ENCODE measurements around the gene TRAPPC11. TPM values are rescaled to one million over a fixed set of nuclear protein-coding genes. Genes with fewer than 3 reads are reported as not detected.

TRAPPC11 gene
- total RNA-seq, 2 donors from 2014 or later = 41.6 to 65.3 TPM

DNA sequence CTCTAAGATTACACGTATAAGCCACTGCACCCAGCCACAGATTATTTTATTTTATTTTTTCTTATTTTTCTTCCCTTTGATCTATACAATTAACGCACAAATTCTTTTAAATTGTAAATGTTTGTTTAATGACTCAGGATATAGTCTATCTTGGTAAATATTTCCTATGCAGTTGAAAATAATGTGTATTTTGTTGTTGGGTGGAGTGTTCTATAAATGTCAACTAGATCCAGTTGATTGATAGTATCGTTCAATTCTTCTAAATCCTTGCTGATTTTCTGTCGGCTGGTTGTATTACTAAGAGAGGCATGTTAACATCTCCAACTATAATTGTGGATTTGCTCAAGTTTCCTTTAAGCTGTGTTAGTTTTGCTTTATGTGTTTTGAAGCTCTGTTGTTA lies 92.0 kb downstream of the TRAPPC11 start:
- DNase-seq (ENCODE audit: low spot score) = no peak
- ATAC-seq (ENCODE audit: insufficient number of reproducible peaks, low FRiP score, low read depth) = no peak
- Histone ChIP-seq H3K9me3 (no peaks in the 10 kb centered on the region), H3K36me3 (no peaks in the 10 kb centered on the region), H3K4me1 (ENCODE audit: control insufficient read depth in 1 of 2, low read depth in 2 of 2) (peaks cover 6 to 20% of the 10 kb centered on the region in 2 donors), H3K4me3 (no peak overlapping the region), H3K27ac (no peak overlapping the region), H3K27me3 (replicated peaks; ENCODE audit: insufficient read depth) (no peaks in the 10 kb centered on the region)
- TF ChIP-seq, protein P1, sequence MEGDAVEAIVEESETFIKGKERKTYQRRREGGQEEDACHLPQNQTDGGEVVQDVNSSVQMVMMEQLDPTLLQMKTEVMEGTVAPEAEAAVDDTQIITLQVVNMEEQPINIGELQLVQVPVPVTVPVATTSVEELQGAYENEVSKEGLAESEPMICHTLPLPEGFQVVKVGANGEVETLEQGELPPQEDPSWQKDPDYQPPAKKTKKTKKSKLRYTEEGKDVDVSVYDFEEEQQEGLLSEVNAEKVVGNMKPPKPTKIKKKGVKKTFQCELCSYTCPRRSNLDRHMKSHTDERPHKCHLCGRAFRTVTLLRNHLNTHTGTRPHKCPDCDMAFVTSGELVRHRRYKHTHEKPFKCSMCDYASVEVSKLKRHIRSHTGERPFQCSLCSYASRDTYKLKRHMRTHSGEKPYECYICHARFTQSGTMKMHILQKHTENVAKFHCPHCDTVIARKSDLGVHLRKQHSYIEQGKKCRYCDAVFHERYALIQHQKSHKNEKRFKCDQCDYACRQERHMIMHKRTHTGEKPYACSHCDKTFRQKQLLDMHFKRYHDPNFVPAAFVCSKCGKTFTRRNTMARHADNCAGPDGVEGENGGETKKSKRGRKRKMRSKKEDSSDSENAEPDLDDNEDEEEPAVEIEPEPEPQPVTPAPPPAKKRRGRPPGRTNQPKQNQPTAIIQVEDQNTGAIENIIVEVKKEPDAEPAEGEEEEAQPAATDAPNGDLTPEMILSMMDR (IDR thresholded peaks at IDR 0.05) = no peak

DNA sequence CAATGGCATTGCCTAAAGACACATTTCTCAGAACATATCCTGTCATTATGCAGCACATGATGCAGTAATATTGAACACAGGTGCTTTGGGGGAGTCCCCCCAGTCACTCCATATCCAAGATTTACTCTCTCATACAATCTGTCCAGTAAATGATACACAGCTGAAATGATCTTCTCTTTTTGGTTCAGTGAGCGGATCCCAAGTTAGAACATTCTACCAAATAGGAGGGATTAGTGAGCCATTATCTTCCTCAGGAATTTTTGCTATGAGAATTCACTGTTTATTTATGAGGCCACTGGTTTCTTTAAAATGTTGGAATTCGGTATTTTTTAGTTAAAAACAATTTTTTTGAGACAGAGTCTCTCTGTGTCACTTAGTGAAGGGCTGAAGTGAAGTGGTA lies 96.5 kb downstream of the TRAPPC11 start:
- no peak overlapping the region for H3K4me3 ChIP-seq
- no peaks in the 10 kb centered on the region for H3K4me1 ChIP-seq (ENCODE audit: control insufficient read depth in 1 of 2, low read depth in 2 of 2)
- DNase-seq (ENCODE audit: low spot score) = no peak
- TF ChIP-seq, protein P1 (IDR thresholded peaks at IDR 0.05) = no peak
- ATAC-seq (ENCODE audit: insufficient number of reproducible peaks, low FRiP score, low read depth) = no peak
- no peaks in the 10 kb centered on the region for H3K27me3 ChIP-seq (replicated peaks; ENCODE audit: insufficient read depth)
- no peaks in the 10 kb centered on the region for H3K9me3 ChIP-seq
- H3K36me3 ChIP-seq = no peaks in the 10 kb centered on the region
- H3K27ac ChIP-seq = no peak overlapping the region

DNA sequence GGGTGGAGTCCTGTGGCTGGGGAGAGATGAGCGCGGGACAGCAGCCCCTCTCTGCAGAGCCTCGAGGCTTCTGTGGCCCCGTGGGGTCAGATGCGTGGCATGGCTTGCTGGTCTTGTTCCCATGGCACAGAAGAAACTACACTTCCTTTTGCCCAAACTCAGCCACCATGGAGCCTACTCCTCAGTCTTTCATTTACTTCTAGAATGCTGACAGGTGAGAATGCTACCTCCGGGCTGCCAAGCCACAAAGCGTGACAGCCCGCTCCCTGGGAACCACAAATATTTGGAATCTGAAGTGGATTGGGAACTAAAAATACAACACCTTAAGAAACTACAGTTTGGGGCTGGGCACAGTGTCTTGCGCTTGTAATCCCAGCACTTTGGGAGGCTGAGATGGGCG lies 98.0 kb downstream of the TRAPPC11 start:
- Histone ChIP-seq H3K4me1 (ENCODE audit: control insufficient read depth in 1 of 2, low read depth in 2 of 2) (no peaks in the 10 kb centered on the region), H3K27me3 (replicated peaks; ENCODE audit: insufficient read depth) (no peaks in the 10 kb centered on the region), H3K27ac (no peak overlapping the region), H3K36me3 (no peaks in the 10 kb centered on the region), H3K9me3 (no peaks in the 10 kb centered on the region), H3K4me3 (no peak overlapping the region)
- TF ChIP-seq, protein P1 (IDR thresholded peaks at IDR 0.05) = no peak
- no peak for ATAC-seq (ENCODE audit: insufficient number of reproducible peaks, low FRiP score, low read depth)
- no peak for DNase-seq (ENCODE audit: low spot score)

DNA sequence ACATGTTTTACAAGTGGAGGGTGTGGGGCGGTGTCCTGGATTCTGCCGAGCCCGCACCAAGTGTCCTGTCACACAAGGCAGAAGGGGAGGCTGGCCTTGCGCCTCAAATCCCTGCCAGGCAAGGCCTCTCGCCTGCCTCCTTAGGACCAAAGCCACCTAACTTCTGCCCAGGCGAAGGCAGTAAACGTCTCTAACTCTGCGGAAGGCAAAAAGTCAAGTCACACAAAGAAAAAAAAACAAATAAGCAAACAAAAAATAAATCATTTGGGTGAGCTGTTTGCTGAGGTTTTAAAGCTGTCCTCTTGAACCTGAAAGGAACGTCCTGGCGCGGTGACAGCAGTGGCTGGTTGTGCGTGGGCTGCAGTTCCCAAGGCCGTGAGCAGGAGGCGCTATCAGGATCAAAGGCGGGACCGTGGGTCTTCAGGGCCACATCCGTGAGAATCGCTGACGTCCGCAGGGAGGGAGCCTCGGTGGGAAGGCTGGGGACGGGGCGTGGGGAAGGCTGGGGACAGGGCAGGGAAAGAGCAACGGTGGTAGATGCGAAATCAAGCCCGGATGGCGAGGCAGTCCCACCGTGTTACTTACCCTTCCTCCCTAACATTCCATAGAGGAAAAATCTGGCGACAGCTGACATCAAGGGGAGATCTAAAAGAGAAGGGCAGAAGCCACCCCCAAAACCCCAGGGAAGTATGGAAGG lies 99.1 kb downstream of the TRAPPC11 start:
- Histone ChIP-seq H3K27me3 (replicated peaks; ENCODE audit: insufficient read depth) (no peaks in the 10 kb centered on the region), H3K9me3 (no peaks in the 10 kb centered on the region), H3K4me1 (ENCODE audit: control insufficient read depth in 1 of 2, low read depth in 2 of 2) (no peaks in the 10 kb centered on the region), H3K4me3 (no peak overlapping the region), H3K27ac (no peak overlapping the region), H3K36me3 (no peaks in the 10 kb centered on the region)
- no peak for ATAC-seq (ENCODE audit: insufficient number of reproducible peaks, low FRiP score, low read depth)
- TF ChIP-seq, protein P1 (IDR thresholded peaks at IDR 0.05) = no peak
- DNase-seq (ENCODE audit: low spot score) = no peak

DNA sequence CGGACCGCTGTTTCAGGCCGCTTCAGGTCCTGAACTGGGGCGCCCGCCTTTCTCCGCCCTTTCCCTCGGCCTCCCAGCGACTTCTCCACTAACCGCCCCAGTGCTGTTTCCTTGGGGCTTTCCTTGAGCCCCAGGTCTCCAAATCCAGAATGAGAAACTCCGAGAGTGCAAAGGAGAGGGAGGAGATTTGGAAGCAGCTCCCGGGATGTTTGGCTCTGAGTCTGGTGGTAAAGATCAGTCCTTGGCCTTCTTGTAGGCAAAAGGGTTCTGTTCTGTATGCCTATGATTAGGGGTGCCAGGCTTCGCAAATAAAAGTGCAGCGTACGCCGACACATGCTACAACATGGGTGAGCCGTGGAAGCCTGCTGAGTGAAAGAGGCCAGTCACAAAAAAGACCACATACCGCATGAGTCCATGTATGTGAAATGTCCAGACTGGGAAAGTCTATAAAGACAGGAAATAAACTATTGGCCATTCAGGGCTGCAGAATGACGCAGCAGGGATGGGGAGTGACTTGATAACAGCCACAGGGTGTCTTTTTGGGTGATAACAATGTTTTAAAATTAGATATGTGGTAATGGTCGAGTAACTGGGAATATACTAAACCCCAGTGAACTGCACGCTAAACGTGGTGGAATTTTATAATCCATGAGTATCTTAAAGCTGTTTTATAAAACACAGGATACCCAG lies 99.8 kb downstream of the TRAPPC11 start:
- H3K27me3 ChIP-seq (replicated peaks; ENCODE audit: insufficient read depth) = no peaks in the 10 kb centered on the region
- no peaks in the 10 kb centered on the region for H3K36me3 ChIP-seq
- TF ChIP-seq, protein P1 (IDR thresholded peaks at IDR 0.05) = no peak
- H3K9me3 ChIP-seq = no peaks in the 10 kb centered on the region
- H3K4me1 ChIP-seq (ENCODE audit: control insufficient read depth in 1 of 2, low read depth in 2 of 2) = no peaks in the 10 kb centered on the region
- H3K27ac ChIP-seq = no peak overlapping the region
- DNase-seq (ENCODE audit: low spot score) = no peak
- no peak overlapping the region for H3K4me3 ChIP-seq
- no peak for ATAC-seq (ENCODE audit: insufficient number of reproducible peaks, low FRiP score, low read depth)

Measured in thoracic aorta (tissue), 2 donors.